ENCODE results near the gene ERC1. TPM values are rescaled to one million over a fixed set of nuclear protein-coding genes. Genes with fewer than 3 reads are reported as not detected.

ERC1 gene
- 7.2 and 11.3 TPM in 2 replicates for total RNA-seq (2014; rRNA removed; shearing (Covaris generic))

DNA sequence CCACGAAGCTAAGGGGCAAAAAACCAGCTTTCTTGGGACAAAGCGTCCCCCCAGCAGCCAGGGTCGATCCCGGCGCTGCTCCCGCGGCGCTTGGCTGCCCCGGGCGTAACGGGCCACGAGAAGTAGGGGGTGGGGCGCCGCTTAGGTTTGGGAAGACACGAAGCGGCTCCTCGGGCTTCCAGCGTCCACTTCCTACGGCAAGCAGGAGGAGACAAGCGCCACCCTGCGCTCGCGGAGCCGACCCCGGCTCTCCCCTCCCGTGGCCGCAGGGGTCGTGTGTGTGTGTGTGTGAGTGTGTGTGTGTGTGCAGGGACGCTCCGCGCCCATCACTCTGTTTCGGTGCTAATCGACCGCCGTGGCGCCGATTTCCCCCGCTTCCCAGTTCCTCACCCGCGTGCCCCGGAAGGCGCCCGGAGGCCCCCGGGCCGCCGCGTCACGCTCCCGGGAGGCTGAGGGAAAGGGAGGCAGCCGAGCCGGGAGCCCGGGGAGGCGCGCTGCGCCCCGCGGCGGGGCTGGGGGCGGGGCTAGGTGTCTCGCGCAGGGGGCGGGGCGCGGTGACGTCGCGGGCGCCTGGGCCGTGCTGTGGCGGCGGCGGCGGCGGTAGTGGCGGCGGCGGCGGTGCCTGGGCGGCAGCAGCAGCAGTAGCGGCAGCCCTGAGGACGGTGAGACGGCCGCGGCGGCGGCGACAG lies at the start of gene ERC1:
Gene ERC1 (plus strand): TSS at position 563 of the 689 bp plus-strand sequence. CDS start 36,681 bp downstream, outside the sequence.
- peak; percentile 86 for DNase-seq (ENCODE audit: low spot score)

DNA sequence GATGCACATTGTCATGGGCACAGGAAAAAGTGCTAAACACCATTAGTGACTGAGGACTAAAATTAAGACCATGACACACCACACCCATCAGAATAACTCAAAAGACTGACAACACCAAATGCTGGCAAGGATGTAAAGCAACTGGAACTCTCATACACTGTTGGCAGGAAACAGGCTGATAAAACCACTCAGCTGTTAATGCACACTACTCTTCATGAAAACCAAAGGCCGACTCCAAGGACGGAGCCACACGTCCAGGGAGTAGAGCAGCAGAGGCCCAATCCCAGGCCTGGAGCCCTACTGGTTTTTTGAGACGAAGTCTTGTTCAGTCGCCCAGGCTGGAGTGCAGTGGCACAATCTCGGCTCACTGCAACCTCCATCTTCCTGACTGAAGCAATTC lies 48.0 kb upstream of the ERC1 start:
- DNase-seq (ENCODE audit: low spot score): no peak

DNA sequence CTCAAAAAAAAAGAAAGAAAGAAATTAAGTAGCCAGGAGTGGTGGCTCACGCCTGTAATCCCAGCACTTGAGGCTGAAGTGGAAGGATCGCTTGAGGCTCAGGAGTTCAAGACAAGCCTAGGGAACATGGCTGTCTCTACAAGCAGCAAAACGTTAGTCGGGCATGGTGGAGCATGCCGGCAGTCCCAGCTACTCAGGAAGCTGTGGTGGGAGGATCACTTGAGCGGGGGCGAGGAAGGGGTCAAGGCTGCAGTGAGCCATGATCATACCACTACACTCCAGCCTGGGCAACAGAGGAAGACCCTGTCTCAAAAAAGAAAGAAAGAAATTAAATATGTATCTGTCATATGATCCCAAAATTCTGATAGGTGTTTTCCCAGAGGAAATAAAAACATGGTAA lies 46.8 kb upstream of the ERC1 start:
- DNase-seq (ENCODE audit: low spot score): no peak

DNA sequence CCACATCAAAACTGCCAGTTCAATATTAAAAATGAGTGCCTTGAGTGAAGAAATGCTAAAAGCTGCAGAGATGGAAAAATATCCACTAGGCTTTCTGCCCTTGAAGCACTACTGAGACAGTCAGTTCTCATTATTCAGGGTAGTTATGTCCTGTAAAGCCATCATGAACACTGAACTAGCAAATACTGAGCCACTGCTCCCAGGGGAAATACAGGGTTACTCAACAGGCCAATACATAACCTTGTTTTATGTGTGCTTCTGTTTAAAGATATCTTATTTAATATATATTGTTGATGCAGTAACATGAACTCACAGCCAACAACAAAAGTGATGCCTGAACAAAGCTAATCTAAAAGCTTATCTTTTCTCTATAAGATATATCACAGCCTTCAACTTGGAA lies 44.8 kb upstream of the ERC1 start:
- DNase-seq (ENCODE audit: low spot score): no peak

DNA sequence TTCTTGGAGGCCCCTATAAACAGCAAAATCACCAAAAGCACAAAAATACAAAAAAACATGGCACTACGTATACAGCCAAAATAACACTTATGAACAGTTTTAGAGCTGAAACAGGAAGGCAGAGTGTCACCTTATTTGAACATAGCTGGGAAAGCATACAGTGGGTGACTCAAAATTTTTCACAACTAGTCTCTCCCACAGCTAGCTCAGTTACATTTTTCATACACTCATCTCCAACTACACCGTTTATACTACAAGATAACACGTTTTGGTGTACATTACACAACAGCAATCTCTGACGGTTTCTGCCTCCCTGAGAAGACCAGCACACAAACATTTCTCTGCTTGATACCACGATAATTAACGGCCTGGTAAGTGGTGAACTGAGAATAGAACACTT lies 44.4 kb upstream of the ERC1 start:
- DNase-seq (ENCODE audit: low spot score): no peak

DNA sequence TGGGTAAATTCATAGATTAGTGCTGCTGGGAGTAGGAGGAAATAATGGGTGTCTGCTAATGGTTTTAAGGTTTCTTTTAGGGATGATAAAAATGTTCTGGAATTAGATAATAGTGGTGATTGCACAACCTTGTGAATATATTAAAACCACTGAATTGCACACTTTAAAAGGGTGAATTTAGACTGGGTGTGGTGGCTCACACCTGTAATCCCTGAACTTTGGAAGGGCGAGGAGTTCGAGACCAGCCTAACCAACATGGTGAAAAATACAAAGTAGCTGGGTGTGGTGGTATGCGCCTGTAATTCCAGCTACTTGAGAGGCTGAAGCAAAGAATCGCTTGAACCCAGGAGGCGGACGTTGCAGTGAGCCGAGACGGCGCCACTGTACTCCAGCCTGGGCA lies 42.8 kb upstream of the ERC1 start:
- no peak for DNase-seq (ENCODE audit: low spot score)

DNA sequence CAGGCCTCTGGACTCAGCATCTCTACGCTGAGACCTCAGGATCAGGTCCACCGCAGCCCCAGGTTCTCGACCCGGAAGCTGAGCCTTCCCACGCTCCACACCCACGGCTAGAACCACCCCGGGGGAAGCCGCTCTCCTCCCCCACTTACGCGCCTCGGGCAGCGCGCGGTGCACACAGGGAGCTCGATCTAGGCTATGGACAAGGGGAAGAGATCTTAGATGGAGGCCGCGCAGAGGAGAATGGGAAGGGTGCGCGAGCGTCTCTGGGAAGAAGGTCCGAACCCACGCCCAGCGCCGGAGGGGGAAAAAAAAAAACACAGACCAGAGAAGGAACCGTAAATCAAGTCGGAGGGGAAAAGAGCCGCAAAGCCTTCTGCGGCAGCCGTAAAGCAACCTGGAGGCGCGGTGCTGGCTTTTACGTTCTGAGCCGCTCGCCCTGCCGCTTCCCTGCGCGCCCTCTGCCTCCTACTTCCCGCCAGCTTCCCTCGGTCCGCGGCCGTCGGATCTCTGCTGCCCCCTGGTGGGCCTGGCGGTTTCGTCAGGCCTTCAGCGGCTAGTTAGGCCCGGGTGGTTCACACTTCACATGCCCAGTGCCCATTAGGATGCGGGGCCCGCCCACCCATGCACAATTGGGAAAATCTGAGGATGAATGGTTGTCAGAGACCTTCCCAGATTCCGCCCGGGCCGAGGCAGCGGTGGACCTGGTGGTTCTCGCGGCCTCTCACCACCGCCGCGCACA lies 41.4 kb upstream of the ERC1 start, which contains the start of gene RAD52:
Gene RAD52 (minus strand): TSS at position 242 of the 739 bp plus-strand sequence. CDS start 16,636 bp downstream, outside the sequence.
- DNase-seq (ENCODE audit: low spot score): peak; percentile 99

DNA sequence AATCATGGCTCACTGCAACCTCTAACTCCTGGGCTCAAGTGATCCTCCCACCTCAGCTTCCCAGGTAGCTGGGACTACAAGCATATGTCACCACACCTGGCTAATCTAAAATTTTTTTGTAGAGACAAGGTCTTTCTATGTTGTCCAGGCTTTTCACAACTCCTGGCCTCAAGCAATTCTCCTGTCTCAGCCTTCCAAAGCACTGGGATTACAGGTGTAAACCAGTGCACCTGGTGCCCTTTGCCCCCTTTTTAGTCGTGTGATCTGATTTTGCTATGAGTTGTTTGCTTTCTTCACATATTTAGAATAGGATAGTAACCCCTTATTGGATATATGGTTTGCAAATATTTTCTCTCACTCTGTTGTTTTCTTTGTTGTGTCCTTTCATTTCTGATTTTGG lies 39.8 kb upstream of the ERC1 start:
- no peak for DNase-seq (ENCODE audit: low spot score)

DNA sequence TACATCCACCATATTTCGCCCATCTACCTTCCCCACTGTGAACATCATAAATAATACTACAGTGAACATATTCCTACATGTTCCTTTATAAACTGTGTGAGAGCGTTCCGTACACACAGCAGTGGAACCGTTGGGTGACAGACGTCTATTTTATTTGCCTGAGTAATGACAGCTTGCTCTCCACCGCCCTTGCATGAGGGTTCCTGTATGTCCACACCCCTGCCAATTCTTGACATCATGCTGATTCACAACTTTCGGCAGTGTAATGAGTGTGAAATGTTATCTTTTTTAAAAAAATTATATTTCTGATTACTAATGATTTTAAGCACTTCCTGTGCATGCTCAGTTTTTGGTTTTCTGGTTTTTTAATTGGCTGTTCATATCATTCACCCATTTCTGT lies 37.2 kb upstream of the ERC1 start:
- no peak for DNase-seq (ENCODE audit: low spot score)

DNA sequence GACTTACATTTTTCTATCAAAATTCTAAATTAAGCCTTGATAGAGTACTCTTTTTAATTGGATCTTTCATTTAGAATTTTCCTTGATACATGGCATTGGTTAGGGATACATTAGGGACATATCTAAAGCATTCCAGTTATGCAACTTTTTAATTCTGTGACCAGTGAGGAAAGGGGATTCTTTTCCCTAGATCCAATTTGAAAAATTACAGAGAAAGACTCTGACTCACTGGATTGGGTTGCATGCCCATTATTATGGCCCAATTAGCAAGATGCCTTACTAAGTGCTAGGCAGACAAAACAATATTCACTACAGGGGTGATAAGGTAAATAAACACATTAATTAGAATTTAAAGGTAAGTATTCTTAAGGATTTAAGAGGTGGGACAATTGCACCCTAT lies 36.3 kb upstream of the ERC1 start:
- no peak for DNase-seq (ENCODE audit: low spot score)

DNA sequence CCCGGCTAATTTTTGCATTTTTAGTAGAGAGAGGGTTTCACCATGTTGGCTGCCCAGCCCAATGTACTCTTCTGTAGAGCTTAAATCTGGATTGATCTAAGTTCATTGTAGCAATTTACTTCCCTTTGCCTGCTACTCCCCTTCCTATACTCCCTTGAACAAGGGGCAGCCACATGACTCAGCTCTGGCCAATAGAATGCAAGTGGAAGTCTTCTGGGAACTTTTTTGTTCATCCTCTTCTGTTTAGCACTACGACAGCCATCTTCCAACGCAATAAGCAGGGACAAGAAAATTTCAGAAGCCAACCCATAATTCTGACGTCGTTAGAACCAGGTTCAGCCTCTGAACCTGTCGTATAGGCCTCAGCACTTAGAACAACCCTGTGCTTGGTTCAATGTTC lies 35.1 kb upstream of the ERC1 start:
- DNase-seq (ENCODE audit: low spot score): no peak

DNA sequence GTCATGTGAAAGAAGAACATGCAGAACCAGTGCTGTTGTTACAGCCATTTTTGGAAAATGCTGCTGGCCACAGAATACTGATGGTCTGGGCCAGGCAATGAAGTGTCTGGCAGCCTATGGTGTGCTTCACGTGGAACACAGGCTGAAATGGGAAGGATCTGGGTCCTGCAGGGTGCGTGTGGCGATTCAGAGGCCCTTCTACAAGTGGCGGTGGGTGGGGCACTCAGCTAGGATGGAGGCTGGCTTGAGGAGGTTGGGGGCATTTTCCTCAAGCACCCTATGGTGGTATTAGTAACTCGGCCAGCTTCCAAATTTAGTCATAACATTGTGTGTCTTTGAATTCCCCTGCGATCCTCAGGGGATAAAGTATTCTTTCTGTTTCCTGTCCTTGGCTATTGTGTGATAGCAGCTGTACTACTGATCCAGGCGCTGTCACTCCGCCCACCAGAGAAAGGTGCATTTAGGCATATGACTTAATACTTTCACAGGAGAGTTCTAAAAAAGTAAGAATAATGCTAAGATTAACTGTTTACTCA lies 32.4 kb upstream of the ERC1 start:
- DNase-seq (ENCODE audit: low spot score): no peak

DNA sequence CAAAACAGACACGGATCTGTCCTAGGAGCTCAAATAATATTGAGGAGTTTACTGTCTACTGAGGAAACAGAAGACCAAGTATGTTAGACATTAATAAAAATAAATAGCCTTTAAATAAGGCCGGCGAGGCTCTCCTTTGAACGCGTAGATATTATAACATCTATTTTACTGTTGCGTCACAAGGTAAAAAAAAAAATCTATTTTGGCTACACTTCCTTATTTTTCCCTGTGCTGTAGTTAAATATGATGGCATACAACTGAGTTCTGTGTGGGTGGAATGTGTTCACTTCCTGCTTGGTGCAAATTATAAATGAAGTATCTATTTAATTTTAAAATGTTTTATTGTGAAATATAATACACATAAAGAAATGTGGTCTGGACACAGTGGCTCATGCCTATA lies 24.3 kb upstream of the ERC1 start:
- no peak for DNase-seq (ENCODE audit: low spot score)

DNA sequence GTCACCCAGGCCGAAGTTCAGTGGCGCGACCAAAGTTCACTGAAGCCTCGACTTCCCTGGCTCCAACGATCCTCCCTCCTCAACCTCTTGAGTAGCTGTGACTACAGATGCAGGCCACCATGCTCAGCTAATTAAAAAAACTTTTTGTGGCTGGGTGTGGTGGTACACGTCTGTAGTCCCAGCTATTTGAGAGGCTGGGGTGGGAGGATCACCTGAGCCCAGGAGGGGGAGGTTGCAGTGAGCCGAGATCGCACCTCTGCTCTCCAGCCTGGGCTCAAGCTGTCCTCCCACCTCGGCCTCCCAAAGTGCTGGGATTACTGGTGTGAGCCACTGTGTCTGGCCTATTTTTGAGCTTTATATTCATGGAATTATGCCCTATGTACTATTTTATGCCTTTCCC lies 23.4 kb upstream of the ERC1 start:
- DNase-seq (ENCODE audit: low spot score): no peak

DNA sequence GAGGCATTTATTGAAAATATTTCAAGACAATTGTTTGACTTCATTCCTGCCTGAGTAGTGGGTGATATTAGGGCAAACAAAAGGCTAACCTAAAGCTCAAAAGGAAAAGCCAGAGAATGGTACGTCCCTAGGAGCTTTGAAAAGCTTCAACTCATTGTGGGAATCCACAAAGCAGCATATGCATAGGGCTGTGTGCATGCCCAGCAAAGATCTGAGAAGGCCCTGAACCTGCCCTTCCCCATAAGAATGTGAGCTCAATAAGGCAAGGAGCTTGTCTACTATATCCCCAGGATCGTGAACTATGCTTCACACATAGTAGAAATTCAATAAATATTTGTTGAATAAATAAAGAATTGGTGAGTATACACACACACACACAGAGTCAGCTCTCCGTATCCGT lies 22.5 kb upstream of the ERC1 start:
- no peak for DNase-seq (ENCODE audit: low spot score)

DNA sequence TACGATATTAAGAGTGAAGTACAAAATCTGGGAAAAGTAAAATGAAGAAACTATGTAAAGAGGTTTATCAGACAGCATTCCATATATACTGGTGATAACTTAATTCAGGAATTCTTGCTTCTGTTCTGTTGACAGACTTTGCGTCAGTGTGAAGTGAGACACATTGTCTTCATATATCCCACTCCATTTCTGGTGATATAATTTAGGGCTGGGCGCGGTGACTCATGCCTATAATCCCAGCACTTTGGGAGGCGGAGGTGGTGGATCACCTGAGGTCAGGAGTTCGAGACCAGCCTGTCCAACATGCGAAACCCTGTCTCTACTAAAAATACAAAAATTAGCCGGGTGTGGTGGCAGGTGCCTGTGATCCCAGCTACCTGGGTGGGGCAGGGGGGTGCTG lies 21.2 kb upstream of the ERC1 start:
- DNase-seq (ENCODE audit: low spot score): no peak

DNA sequence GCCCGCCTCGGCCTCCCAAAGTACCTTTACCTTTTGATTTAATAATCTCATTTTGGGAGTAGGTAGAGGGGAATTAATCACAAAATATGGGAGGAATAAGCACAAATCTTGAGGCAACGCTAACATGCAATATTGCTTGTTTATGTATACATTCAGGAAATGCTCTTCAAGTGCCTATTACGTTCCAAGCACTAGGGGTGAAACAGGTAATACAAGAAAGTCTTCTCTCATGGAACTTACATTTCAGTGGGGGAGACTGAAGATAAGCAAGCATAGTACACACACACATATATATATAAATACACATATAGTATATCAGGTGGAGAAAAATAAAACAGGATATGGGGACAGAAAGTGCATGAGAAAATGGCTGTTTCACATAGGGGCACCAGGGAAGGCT lies 19.0 kb upstream of the ERC1 start:
- DNase-seq (ENCODE audit: low spot score): no peak

DNA sequence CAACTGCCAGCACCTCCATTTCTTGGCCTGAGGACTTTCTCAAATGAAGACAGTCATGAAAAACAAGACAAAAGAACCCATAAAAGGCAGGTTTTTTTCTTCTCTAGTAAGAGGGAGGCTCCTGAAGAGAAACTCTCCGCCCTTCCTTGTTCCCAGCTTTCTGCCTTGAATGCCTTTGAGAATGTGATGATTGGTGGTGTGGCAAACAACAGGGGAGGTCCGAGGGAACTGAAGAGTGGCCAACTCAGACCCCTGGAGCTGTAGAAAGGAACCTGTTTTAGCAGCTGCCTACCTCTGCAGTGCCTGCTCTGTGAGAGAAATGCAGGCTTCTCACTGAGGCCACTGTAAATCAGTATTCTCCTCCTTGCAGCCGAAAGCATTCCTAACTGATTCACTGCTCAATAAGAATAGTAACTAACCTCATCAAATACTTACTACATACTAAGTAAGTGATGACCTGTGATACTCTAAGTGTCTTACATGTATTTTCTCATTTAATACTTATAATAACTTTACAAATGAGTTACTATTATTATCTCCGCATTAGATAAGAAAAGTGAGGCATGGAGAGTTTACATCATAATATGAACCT lies 16.7 kb upstream of the ERC1 start:
- DNase-seq (ENCODE audit: low spot score): no peak

DNA sequence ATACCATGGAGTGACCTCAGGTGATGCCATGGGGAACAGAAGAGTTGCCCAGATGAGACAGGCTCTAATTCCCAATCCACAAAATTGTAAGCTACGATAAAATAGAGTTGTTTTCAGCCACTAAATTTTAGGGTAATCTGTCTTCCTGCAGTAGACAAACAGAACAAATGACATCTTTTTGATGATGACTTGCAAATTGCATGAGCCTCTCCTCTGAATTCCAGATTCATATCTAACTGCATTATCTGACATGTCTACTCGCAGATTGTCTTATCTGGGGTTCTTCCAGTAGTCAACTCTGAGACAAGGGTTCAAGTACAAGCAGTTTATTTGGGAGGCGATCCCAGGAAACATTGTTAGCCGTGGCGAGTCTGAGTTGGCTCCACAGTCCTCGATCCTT lies 14.4 kb upstream of the ERC1 start:
- DNase-seq (ENCODE audit: low spot score): no peak

DNA sequence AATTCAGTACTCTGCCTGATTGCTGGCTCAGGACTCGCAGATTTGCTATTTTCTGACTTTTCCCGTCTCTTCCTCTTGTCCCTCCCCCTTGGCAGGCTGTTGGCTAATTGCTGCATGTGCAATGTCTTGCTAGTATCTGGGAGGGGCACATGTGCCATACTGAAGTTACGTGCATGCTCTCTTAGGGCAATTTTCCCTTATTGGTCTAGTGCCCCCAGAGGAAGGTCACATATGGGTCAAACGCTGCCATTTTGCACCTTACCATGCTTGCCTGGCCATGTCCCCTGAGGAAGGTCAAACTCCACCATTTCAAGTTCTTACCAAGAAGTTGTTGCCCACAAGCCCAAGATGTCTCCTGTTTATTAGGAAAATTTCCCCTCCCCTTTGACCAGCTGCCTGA lies 13.9 kb upstream of the ERC1 start:
- DNase-seq (ENCODE audit: low spot score): no peak

DNA sequence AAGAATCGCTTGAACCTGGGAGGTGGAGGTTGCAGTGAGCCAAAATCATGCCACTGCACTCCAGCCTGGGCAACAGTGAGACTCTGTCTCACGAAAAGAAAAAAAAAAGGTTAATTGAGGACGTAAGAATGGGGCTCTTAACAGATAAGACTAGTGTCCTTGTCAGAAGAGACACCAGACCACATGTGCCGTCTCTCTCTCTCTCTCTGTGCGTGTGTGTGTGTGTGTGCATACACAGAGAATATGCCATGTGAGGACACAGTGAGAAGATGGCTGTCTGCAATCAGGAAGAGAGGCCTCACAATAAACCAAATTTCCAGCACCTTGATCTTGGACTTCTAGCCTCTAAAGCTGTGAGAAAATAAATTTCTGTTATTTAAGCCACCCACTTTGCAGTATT lies 11.7 kb upstream of the ERC1 start:
- DNase-seq (ENCODE audit: low spot score): no peak

DNA sequence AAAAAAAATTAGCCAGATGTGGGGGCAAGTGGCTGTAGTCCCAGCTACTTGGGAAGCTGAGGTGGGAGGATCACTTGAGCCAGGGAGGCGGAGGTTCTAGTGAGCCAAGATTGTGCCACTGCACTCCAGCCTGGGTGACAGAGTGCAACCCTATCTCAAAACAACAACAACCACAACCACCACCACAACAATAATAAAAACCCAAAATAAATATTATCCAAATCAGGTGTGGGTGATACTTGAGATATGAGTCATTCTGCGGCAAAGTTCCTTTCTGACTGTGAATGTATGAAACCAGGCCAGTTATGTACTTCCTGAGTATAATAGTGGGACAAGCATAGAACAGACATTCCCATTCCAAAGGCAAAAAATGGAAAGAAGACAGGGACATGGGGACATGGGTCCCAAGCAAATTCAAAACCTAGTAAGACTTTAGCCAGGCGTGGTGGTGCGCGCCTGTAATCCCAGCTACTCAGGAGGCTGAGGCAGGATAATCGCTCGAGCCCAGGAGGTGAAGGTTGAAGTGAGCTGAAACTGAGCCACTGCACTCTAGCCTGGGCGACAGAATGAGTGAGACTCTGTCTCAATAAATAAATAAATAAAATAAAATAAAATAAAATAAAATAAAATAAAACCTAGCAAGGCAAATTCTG lies 9.7 kb upstream of the ERC1 start:
- peak; percentile 77 for DNase-seq (ENCODE audit: low spot score)

Measured in H4 (cell line).